SK-N-SH treated with all-trans-retinoic acid at 6 μM for 48 hours (cell line): ENCODE data around the gene COLGALT1.

Experiments used
- PATZ1 ChIP-seq: fragments of 250-450 bp; sonication (Bioruptor Pico); IDR thresholded peaks from 2 replicates; pipeline ENCODE4 v1.8.0; 2020; ENCODE audit warnings: mild to moderate bottlenecking, moderate library complexity, borderline replicate concordance
- RARB ChIP-seq: fragments of 250-450 bp; sonication (Bioruptor Pico); IDR thresholded peaks from 2 replicates; pipeline ENCODE4 v1.8.0; 2021; ENCODE audit warnings: mild to moderate bottlenecking, moderate library complexity
- ZNF565 ChIP-seq: fragments of 450-650 bp; formaldehyde crosslinking; conservative IDR thresholded peaks from 2 replicates; pipeline ENCODE4 v1.5.0; 2020; ENCODE audit warnings: low read depth, mild to moderate bottlenecking, moderate library complexity

DNA sequence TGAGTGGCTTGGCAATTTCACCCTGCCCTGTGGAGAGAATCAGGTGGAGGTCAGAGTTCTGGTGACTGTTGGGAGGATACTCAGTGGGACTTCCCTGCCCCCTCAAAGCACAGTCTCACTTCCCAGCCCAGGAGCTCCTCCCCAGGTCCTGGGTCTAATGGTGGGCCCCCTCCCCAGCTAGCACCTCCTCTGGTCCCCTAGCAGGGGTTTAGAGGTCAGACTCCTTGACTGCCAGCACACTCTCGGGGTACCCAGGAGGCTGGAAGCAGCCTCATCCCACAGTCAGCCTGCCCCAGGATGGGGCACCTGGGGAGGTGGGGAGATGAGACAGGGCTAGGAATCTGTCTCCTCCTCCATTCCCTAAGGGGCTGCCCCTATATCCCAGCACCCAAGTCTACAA, 65.2 kb downstream of the COLGALT1 start:
- TF ChIP-seq PATZ1 (CRISPR knock-in tag) (no peak), RARB (CRISPR knock-in tag) (no peak), ZNF565 (CRISPR knock-in tag) (no peak)
